SH-SY5Y (cell line): Measurements from ENCODE around the gene BRD1.

Experiments
- GATA2 ChIP-seq: IDR thresholded peaks from 2 replicates; pipeline ENCODE4 v1.6.1; 2011; ENCODE audit warnings: mild to moderate bottlenecking, low read depth, low read length
- GATA3 ChIP-seq: IDR thresholded peaks from 2 replicates; pipeline ENCODE4 v1.6.1; 2011; ENCODE audit warnings: low read depth, mild to moderate bottlenecking, low read length, moderate library complexity

BRD1 gene

DNA sequence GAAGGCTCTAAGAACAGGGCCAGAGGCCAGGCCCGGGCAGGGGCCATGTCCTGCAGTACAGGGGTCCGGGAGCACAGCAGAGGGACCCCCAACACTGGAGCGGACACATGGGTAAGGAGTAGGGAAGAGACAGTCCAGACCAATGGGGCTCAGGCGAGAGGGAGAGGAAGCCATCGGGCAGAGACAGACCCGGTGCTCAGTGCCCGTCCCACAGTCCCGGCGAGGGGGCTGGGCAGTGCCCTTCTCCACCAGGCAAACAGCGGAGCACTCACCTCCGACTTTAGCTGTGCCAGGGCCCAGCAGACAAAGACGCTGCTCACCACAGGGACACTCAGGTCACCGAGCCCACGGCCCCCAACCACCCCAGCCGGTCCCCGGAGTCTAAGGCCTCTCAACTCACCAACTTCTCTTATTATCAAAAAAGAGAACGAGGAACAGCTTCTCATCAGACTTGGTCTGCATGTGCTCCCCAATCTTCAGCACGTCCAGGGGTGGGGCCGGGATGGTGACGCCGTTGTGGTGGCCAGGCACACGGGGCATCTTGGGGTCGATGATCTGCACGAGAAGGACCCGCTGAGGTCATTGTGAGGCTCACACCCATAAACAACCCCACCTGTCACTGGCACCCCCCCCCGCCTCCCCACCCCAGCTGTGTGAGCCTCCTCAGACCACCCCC, 52.3 kb downstream of the BRD1 start:
- no peak for TF ChIP-seq GATA2
- TF ChIP-seq GATA3 = no peak

DNA sequence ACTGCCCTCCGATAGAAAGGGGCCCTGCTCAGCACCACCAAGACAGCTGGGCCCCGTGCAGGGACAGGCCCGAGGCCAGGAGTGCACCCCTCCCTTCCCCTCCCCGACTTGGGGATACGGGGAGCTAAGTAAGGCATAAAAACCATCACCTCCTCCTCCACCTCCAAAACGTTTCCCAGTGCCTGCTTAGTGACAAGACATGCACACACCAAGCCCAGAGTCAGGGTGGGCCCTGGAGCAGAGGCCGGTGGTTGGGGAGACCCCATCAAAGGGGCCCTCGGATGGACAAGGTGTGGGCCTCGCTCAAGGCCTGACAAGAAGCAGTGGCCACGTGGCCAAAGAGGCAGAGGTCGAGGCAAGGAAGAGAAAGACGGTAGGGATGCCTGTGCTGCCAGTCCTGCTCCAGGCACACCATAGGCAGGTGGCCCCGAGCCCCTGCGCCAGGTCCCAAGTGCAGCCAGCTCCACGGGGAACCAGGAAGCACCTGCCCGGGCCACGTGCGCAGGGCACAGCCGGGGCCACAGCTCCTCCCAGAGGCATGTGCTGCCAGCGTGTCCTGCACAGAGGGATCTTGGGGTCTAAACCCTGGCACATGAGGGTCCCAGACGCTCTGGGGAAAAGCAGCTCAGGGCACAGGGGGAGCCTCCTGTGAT, 53.0 kb downstream of the BRD1 start:
- TF ChIP-seq GATA3 (no peak), GATA2 (no peak)

GRCh38 chr22:49774046-49774445, 53.6 kb downstream of the BRD1 start:
- TF ChIP-seq GATA2 (no peak), GATA3 (no peak)

GRCh38 chr22:49773531-49773930, 54.1 kb downstream of the BRD1 start:
- TF ChIP-seq GATA3 = no peak

DNA sequence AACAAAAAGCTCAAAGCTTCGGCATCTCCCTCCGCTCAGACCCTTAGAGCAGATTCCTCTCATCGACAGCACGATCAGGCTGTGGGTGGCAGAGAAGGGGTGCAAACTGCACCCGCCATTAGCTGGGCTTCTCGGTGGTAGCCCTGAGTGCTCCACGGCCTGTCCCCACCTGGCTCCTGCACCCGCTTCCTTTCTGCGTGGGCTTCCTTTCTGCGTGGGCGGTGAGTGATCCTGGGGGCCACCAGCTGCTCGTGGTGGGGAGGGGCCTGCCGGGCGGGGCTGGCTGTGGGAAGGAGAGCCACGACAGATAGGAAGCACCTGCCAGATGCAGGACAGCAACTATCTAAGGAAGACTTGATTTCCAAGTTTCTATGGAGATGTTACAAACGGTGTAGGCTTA, 55.0 kb downstream of the BRD1 start:
- TF ChIP-seq GATA2 = no peak
- TF ChIP-seq GATA3 = no peak

DNA sequence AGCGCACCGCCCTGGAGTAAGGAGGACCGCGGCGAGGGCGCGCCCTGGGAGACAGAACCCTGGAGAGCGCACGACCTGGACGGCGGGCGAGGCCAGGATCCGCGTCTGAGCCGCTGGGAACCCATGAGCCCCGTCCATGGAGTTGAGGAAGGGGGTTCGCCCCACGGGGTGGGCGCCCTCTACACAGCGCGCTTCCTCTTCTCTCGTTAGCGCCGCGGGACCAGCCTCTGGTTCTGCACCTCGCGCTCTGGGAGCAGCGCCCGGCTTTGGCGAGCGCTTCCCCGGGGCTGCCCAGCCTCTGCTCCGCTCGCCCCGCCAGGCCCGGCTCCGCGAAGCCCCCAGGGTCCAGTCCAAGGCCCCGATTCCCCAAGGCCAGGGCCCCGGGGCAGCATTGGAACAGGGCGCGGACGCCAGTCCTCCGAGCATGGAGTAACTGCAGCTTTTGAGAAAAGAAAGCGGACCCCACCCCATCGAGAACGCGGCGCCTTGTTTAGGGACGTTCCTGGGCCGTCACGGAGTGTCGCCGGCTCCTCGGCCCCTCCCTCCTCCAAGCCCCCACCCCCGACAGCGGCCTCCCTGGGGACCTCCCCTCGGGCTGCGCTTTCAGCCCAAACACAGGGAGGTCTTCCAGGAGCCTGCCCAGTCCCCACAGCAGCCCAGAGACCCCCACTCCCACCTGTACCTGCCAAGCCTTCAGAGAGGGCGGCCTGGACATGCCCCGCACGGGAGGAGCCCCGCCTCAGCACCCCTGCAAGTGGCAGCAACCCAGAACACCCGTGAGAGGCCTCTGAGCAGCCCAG, 56.2 kb downstream of the BRD1 start:
- TF ChIP-seq GATA3 (no peak), GATA2 (no peak)

DNA sequence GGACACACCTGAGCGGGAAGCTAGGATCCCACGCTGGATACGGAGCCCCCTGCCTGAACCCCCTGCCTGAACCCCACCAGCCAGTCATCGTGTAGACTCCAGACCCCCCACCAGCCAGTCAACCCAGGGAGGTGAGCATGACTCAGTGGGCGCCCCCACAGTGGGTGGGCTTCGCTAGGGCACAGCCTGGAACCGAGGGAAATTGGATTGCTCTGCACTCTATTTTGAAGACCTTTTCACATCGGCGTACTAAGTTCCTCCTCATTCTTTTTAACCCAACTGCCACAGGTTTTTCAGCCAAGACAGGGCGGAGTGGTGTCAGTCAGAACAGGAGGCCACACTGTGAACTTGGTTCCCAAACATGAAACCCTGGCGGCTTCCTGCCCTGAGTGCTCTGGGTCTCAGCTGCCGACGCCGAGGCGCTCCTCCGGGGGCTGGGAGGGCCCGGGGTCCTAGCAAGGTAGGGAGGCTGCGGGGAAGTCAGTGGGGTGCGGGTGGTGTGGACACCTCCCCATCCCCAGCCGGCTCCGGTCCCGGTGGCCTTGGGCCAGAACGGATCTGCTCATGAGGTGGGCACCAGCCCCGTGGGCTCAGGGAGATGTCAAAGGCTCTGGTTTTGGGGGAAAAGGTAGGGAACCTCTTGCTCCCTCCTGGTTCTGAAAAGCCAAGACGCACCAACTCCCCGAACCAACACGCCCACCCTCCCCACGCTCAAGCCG, 57.0 kb downstream of the BRD1 start:
- no peak for TF ChIP-seq GATA3

- TF ChIP-seq GATA3 = no peak
- no peak for TF ChIP-seq GATA2
Observed at GRCh38 chr22:49769691-49770546, 57.8 kb downstream of the BRD1 start.

DNA sequence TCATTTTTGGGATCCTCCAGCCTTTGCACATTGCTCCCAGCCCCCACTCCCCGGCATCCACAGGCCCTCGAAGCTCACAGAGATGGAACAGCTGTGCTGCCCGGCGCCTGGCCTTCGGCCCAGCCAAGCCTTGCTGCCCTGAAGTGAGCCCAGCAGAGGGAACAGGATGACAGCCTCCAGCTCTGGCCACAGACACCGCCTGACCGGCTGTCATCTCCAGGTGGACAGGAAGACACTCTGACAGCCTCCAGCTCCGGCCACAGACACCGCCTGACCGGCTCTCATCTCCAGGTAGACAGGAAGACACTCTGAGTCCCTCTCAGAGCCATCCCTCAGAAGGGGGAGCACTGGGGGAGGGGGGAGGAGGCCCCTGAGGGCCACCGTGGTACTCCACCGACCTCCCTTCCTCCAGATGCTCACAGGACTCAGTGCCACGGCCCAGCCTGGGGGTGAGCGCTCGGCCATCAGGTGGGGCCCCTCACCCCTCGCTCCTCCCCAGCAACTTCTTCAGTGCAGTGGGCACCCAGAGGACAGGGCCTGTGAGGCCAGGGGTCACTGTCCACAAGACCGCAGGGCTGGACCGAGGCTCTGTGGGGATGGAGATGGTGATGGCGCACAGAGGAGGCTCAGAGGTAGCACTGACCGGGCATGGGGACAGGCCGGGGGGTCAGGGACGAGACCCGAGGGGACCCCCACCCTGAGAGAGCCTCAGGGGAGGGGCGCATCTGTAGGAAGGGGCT, 58.6 kb downstream of the BRD1 start:
- TF ChIP-seq GATA3 (no peak), GATA2 (no peak)

DNA sequence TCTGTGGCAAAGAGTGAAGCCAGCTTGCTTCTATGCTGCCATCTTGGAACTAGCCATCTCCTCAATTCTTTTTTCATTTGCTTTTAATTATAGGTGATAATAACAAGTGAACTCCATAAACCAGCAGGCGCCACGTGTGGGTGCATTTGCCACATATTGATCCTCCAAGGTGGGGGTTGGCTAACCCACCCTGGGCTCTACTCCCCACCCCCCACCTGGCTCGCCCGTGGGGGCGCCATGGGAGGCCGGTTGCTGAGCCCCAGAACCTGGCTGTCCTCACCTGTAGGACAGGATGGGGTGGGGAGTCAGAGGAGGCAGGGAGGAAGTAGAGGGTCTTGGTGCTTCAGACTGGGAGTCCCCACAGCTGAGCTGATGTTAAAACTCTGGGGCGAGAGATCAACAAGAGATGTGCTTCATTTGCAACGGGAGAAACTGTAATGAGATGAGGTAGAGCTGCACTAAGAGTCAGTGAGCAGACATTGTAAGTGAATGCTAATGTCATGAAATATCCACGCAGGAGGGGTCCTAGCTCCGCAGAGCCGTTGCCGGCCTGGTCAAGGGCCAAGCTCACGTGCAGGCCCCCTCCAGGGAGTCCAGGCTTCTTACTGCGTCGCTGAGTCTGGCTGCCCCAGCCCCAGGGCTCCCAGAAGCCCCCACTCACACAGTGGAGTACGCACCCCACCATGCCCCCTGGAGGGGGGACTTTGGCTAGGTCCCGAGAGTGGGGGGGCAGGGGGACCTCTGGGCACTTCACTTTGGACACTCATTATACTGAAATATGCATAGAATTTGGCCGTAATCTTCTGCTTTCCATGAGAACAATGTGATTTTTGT, 59.4 kb downstream of the BRD1 start:
- TF ChIP-seq GATA2 (no peak), GATA3 (no peak)

DNA sequence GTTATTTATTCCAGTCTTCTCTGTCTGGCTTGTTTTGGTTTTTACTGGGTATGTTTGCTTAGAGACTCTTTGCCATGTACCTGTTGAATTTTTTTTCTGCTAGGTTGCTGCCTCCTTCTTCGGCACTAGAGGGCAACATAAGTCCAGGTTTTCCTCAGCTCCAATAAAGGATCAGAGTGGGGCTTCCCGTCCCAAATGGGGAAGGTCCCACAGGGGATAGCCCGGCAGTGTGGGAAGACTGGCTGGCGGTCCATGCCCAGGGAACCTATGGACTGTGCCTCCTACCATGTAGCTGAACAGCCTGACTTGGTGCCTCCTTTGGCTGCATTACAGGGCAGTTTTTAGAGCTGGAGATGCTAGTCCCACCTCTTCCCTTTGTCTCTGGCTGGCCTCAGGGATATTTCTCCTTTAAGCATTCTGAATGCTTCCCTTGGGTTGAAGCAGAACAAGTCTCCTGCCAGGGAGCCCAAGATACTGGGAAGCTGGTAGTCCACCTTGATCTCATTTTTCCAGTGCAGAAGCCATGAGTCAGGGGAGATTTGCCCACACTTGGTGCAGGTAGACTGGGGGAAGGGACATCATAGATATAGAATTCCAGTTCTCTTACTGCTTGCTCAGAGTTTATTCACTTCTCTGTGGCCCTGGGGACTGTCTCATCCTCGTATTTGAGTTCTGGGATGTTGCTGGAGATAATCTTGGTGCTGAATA, 60.2 kb downstream of the BRD1 start:
- no peak for TF ChIP-seq GATA2
- TF ChIP-seq GATA3 = no peak
